Transverse colon (tissue), 4 donors: ENCODE data around the gene ZNF594.
"Not testable (repeated sequence)": the region's sequence is repeated elsewhere in the genome, so short reads cannot be mapped to it uniquely, and the experiment has no call there.

Experiments
- CTCF ChIP-seq, 5 experiments: fragments of 200-600 bp in 3 of 5; fragments of 450-650 bp in 2 of 5; sonication (generic) in 3 of 5; IDR thresholded peaks; 1 replicate in 2 of 5; 2 replicates in 3 of 5; pipeline ENCODE4 v1.5.1; 2016 to 2017; ENCODE audit warnings: antibody characterized with exemption in 5 of 5, inconsistent platforms in 3 of 5, mild to moderate bottlenecking in 2 of 5, moderate library complexity in 1 of 5
- EP300 ChIP-seq: sonication (generic); formaldehyde crosslinking; IDR thresholded peaks from one replicate; pipeline ENCODE4 v1.6.1; 2017; ENCODE audit warnings: antibody characterized with exemption, low read depth
- POLR2A ChIP-seq: fragments of 450-650 bp; IDR thresholded peaks from one replicate; pipeline ENCODE4 v1.6.1; 2016; ENCODE audit warnings: antibody characterized with exemption, mild to moderate bottlenecking, moderate library complexity
- POLR2AphosphoS5 ChIP-seq, 3 donors: sonication (generic); formaldehyde crosslinking; IDR thresholded peaks; one replicate each; pipeline ENCODE4 v1.6.1; 2016; ENCODE audit warnings: antibody characterized with exemption in 3 of 3

GRCh38 chr17:5135131-5135712, 56.4 kb downstream of the ZNF594 start:
- TF ChIP-seq POLR2AphosphoS5 (IDR thresholded peaks at IDR 0.05); CTCF (IDR thresholded peaks at IDR 0.05); EP300; POLR2A: not testable (repeated sequence)
